Stimulated activated CD8-positive, alpha-beta memory T cell treated with anti-CD3 and anti-CD28 coated beads, Interleukin-15, amount 100 ng/mL, for 1 hour (primary cell): Measurements from ENCODE around the gene PYDC2.
"Not testable (repeated sequence)": the region's sequence is repeated elsewhere in the genome, so short reads cannot be mapped to it uniquely, and the experiment has no call there.

Source experiments
- DNase-seq: peaks from one replicate; pipeline ENCODE4 v3.0.0-alpha.2; 2020; ENCODE audit warnings: low read depth

Gene PYDC2

GRCh38 chr3:191470545-191470944 lies 9.6 kb downstream of the PYDC2 start:
- DNase-seq = no peak

- no peak for DNase-seq
Measured at GRCh38 chr3:191473661-191474198, 12.8 kb downstream of the PYDC2 start.

- no peak for DNase-seq
Measured at GRCh38 chr3:191476066-191476772, 15.3 kb downstream of the PYDC2 start.

- DNase-seq = not testable (repeated sequence)
Measured at GRCh38 chr3:191483994-191484393, 23.0 kb downstream of the PYDC2 start.

GRCh38 chr3:191484461-191484860 lies 23.5 kb downstream of the PYDC2 start:
- DNase-seq = no peak

GRCh38 chr3:191492601-191493000 lies 31.6 kb downstream of the PYDC2 start:
- DNase-seq = no peak

GRCh38 chr3:191493336-191493735 lies 32.4 kb downstream of the PYDC2 start:
- DNase-seq = no peak

GRCh38 chr3:191499307-191500080 lies 38.5 kb downstream of the PYDC2 start:
- no peak for DNase-seq

GRCh38 chr3:191500892-191501291 lies 39.9 kb downstream of the PYDC2 start:
- DNase-seq = no peak

- no peak for DNase-seq
Measured at GRCh38 chr3:191502583-191502982, 41.6 kb downstream of the PYDC2 start.

- DNase-seq = no peak
Measured at GRCh38 chr3:191509078-191509477, 48.1 kb downstream of the PYDC2 start.
